OCI-LY7 (cell line): ENCODE results near the gene PRR15L. TPM values are rescaled to one million over a fixed set of nuclear protein-coding genes. Genes with fewer than 3 reads are reported as not detected.

Experiments
- BruUV-seq: library from RNA; stranded (reverse); fragments of 400-500 nt; replicated peaks from 2 replicates; lab custom pipeline; 2021; lab: Mats Ljungman, UMichigan
- CTCF ChIA-PET: fragments of 300-600 bp; sonication (Branson Sonifier 250); formaldehyde crosslinking; loops from one replicate; lab custom pipeline; 2022; ENCODE audit warnings: antibody characterized with exemption; ENCODE audit not compliant: unreplicated experiment; lab: Charles Lee
- POLR2A ChIA-PET: fragments of 300-600 bp; sonication (Branson Sonifier 250); formaldehyde crosslinking; loops from one replicate; lab custom pipeline; 2022; ENCODE audit warnings: antibody characterized with exemption; lab: Charles Lee
- DNase-seq: peaks from one replicate; pipeline ENCODE4 v3.0.0-alpha.2; 2015; ENCODE audit warnings: low spot score
- H2AFZ ChIP-seq: fragments of 200-600 bp; sonication (generic), shearing (Covaris generic); 2 replicates; pipeline ENCODE4 v1.6.1; 2014; ENCODE audit warnings: mild to moderate bottlenecking, antibody characterized with exemption, low read length, moderate library complexity
- H3K27ac ChIP-seq: fragments of 200-600 bp; sonication (generic); 2 replicates; pipeline ENCODE4 v1.5.1; 2014; ENCODE audit warnings: mixed run types, low read depth, mild to moderate bottlenecking, moderate library complexity, low read length, inconsistent platforms; ENCODE audit not compliant: poor library complexity, severe bottlenecking
- H3K36me3 ChIP-seq: fragments of 200-600 bp; sonication (generic); 2 replicates; pipeline ENCODE4 v1.6.1; 2014; ENCODE audit warnings: mild to moderate bottlenecking, antibody characterized with exemption, low read length, moderate library complexity, mixed read lengths; ENCODE audit not compliant: insufficient read depth
- H3K4me1 ChIP-seq: fragments of 200-600 bp; sonication (generic); 2 replicates; pipeline ENCODE4 v1.5.1; 2014; ENCODE audit warnings: mild to moderate bottlenecking, low read length; ENCODE audit not compliant: insufficient read depth, poor library complexity, severe bottlenecking
- H3K4me2 ChIP-seq: fragments of 200-600 bp; sonication (generic); 2 replicates; pipeline ENCODE4 v1.6.1; 2014; ENCODE audit warnings: mild to moderate bottlenecking, low read length
- H3K4me3 ChIP-seq: fragments of 200-600 bp; sonication (generic); 2 replicates; pipeline ENCODE4 v1.5.1; 2014; ENCODE audit warnings: mild to moderate bottlenecking, low read depth, low read length; ENCODE audit not compliant: poor library complexity, severe bottlenecking
- H3K79me2 ChIP-seq: fragments of 200-600 bp; sonication (generic); 2 replicates; pipeline ENCODE4 v1.6.1; 2016; ENCODE audit warnings: low read depth, mild to moderate bottlenecking, low read length, moderate library complexity, mixed read lengths; ENCODE audit not compliant: insufficient read depth
- H3K9me2 ChIP-seq: fragments of 200-600 bp; sonication (generic); 2 replicates; pipeline ENCODE4 v1.6.1; 2016; ENCODE audit warnings: mild to moderate bottlenecking, low read length, mixed read lengths; ENCODE audit not compliant: insufficient read depth
- H3K9me3 ChIP-seq: fragments of 200-600 bp; sonication (generic); 2 replicates; pipeline ENCODE4 v1.6.1; 2014; ENCODE audit warnings: mild to moderate bottlenecking, mixed run types, low read length, mixed read lengths
- H4K20me1 ChIP-seq: fragments of 200-600 bp; sonication (generic); 2 replicates; pipeline ENCODE4 v1.6.1; 2014; ENCODE audit warnings: mild to moderate bottlenecking, antibody characterized with exemption, low read length, moderate library complexity, mixed read lengths; ENCODE audit not compliant: insufficient read depth
- CTCF ChIP-seq: fragments of 200-600 bp; sonication (generic); conservative IDR thresholded peaks from 2 replicates; pipeline ENCODE4 v1.5.1; 2014; ENCODE audit warnings: mild to moderate bottlenecking, antibody characterized with exemption, low read length, moderate library complexity, mixed read lengths
- EZH2phosphoT487 ChIP-seq: fragments of 200-600 bp; sonication (generic); IDR thresholded peaks from 2 replicates; pipeline ENCODE4 v1.6.1; 2018; ENCODE audit warnings: low read depth, borderline replicate concordance, mild to moderate bottlenecking, mixed run types, antibody characterized with exemption, low read length, moderate library complexity, mixed read lengths
- intact Hi-C: fragments of 100-400 bp; cut with micrococcal nuclease; formaldehyde crosslinking; loops from one replicate; pipeline ENCODE4 v1.10.0; 2022; ENCODE audit not compliant: unreplicated experiment
- total RNA-seq, 2 experiments: library from RNA; depleted of rRNA in 1 of 2; stranded (reverse); fragments of >200 nt in 1 of 2; shearing (Covaris generic) in 1 of 2; gene quantifications; 2 replicates each; pipeline ENCODE4 v1.2.3, GENCODE V29; 2014 to 2022

Gene PRR15L
- total RNA-seq, 2 experiments from 2014 or later: not detected

- no peaks in the 10 kb centered on the region for H3K4me1 ChIP-seq
- H2AFZ ChIP-seq: no peak overlapping the region
- no peak overlapping the region for H3K27ac ChIP-seq
- TF ChIP-seq CTCF: no peak
- TF ChIP-seq EZH2phosphoT487: no peak
- H4K20me1 ChIP-seq: no peaks in the 10 kb centered on the region
- peaks cover 38% of the 10 kb centered on the region for H3K36me3 ChIP-seq
- BruUV-seq: no TSS peak
- no peak overlapping the region for H3K4me3 ChIP-seq
- no peaks in the 10 kb centered on the region for H3K79me2 ChIP-seq
- ChIA-PET CTCF (no interaction called here), POLR2A (interaction anchor here (0.8 kb wide), 2 partner anchors 20 to 23 kb away, joined by 3 read pairs; partner anchors contain the start of gene PNPO)
- intact Hi-C loops: no loop called here
- H3K9me2 ChIP-seq: no peaks in the 10 kb centered on the region
- no peaks in the 10 kb centered on the region for H3K9me3 ChIP-seq
- H3K4me2 ChIP-seq: no peak overlapping the region
- DNase-seq: no peak
Measured at GRCh38 chr17:47918991-47919390, 38.7 kb downstream of the PRR15L start.

GRCh38 chr17:47918006-47918405 lies 39.7 kb downstream of the PRR15L start:
- Histone ChIP-seq H2AFZ (no peak overlapping the region), H3K4me1 (no peaks in the 10 kb centered on the region), H3K36me3 (peaks cover 28% of the 10 kb centered on the region), H3K4me3 (no peak overlapping the region), H3K4me2 (no peak overlapping the region), H4K20me1 (no peaks in the 10 kb centered on the region), H3K9me2 (no peaks in the 10 kb centered on the region), H3K27ac (no peak overlapping the region), H3K9me3 (no peaks in the 10 kb centered on the region), H3K79me2 (no peaks in the 10 kb centered on the region)
- no TSS peak for BruUV-seq
- ChIA-PET POLR2A (interaction anchor here (0.8 kb wide), 1 partner anchor 24 kb away, joined by 3 read pairs; the partner anchor contains the start of gene PNPO), CTCF (no interaction called here)
- intact Hi-C loops: no loop called here
- TF ChIP-seq EZH2phosphoT487: no peak
- no peak for TF ChIP-seq CTCF
- no peak for DNase-seq

GRCh38 chr17:47917581-47917980 lies 40.1 kb downstream of the PRR15L start:
- no peak overlapping the region for H3K27ac ChIP-seq
- CTCF ChIA-PET: no interaction called here
- no peaks in the 10 kb centered on the region for H3K9me2 ChIP-seq
- intact Hi-C loops: no loop called here
- H4K20me1 ChIP-seq: no peaks in the 10 kb centered on the region
- no peak overlapping the region for H2AFZ ChIP-seq
- H3K9me3 ChIP-seq: no peaks in the 10 kb centered on the region
- no peak for DNase-seq
- no peak overlapping the region for H3K4me3 ChIP-seq
- POLR2A ChIA-PET: no interaction called here
- H3K4me2 ChIP-seq: no peak overlapping the region
- TF ChIP-seq EZH2phosphoT487 (no peak), CTCF (no peak)
- BruUV-seq: no TSS peak
- H3K4me1 ChIP-seq: no peaks in the 10 kb centered on the region
- H3K79me2 ChIP-seq: no peaks in the 10 kb centered on the region
- peaks cover 26% of the 10 kb centered on the region for H3K36me3 ChIP-seq
